HepG2 (cell line): ENCODE results near the gene CHRD. TPM values are rescaled to one million over a fixed set of nuclear protein-coding genes. Genes with fewer than 3 reads are reported as not detected.

Experiments used
- CEBPG ChIP-seq: IDR thresholded peaks from 2 replicates; pipeline ENCODE4 v1.6.1; 2016
- CHCHD3 ChIP-seq: sonication (generic); formaldehyde crosslinking; IDR thresholded peaks from 2 replicates; pipeline ENCODE4 v1.8.0; 2022; ENCODE audit warnings: mild to moderate bottlenecking, missing genetic modification reagents, moderate library complexity
- FIP1L1 ChIP-seq: fragments of 200-400 bp; formaldehyde crosslinking; IDR thresholded peaks from 2 replicates; pipeline ENCODE4 v1.6.1; 2018; ENCODE audit warnings: low read depth, mild to moderate bottlenecking, low read length, moderate library complexity, borderline replicate concordance; ENCODE audit not compliant: insufficient read depth
- GMEB1 ChIP-seq: sonication (generic); formaldehyde crosslinking; IDR thresholded peaks from 2 replicates; pipeline ENCODE4 v1.5.1; 2020; ENCODE audit warnings: missing genetic modification reagents, mild to moderate bottlenecking, borderline replicate concordance
- KLF11 ChIP-seq: IDR thresholded peaks from 2 replicates; pipeline ENCODE4 v1.6.1; 2016; ENCODE audit warnings: missing compliant biosample characterization
- PHF20 ChIP-seq: sonication (generic); formaldehyde crosslinking; IDR thresholded peaks from 2 replicates; pipeline ENCODE4 v1.5.0; 2020; ENCODE audit warnings: mild to moderate bottlenecking, missing genetic modification reagents
- TBL1XR1 ChIP-seq: fragments of 150-350 bp; IDR thresholded peaks from 2 replicates; pipeline ENCODE4 v1.6.1; 2014; ENCODE audit warnings: borderline replicate concordance, low read length; ENCODE audit not compliant: partially characterized antibody
- TEAD2 ChIP-seq: sonication (generic); formaldehyde crosslinking; IDR thresholded peaks from 2 replicates; pipeline ENCODE4 v1.9.0; 2021; ENCODE audit warnings: missing genetic modification reagents
- YY1 ChIP-seq: IDR thresholded peaks from 2 replicates; pipeline ENCODE4 v1.6.1; 2011; ENCODE audit warnings: low read length, low read depth, moderate library complexity, mild to moderate bottlenecking; ENCODE audit not compliant: insufficient read depth, insufficient replicate concordance
- ZFP36 ChIP-seq: fragments of 150-350 bp; IDR thresholded peaks from 2 replicates; pipeline ENCODE4 v1.6.1; 2018; ENCODE audit warnings: borderline replicate concordance, low read length, low read depth; ENCODE audit not compliant: partially characterized antibody
- ZFX ChIP-seq: sonication (generic); formaldehyde crosslinking; IDR thresholded peaks from 2 replicates; pipeline ENCODE4 v1.4.0; 2020; ENCODE audit warnings: mild to moderate bottlenecking, low read depth, missing genetic modification reagents, moderate library complexity
- ZHX2 ChIP-seq, 2 experiments: sonication (generic) in 1 of 2; formaldehyde crosslinking in 1 of 2; IDR thresholded peaks; 2 replicates each; pipeline versions ENCODE4 v1.6.1 to v1.9.0; 2014 to 2022; ENCODE audit warnings: antibody characterized with exemption in 1 of 2, borderline replicate concordance in 1 of 2, inconsistent platforms in 1 of 2, low read depth in 1 of 2, missing genetic modification reagents in 1 of 2
- ZNF670 ChIP-seq: sonication (generic); formaldehyde crosslinking; IDR thresholded peaks from 2 replicates; pipeline ENCODE4 v1.8.0; 2022; ENCODE audit warnings: mild to moderate bottlenecking, missing genetic modification reagents, borderline replicate concordance
- ZNF7 ChIP-seq: IDR thresholded peaks from 2 replicates; pipeline ENCODE4 v1.6.1; 2016; ENCODE audit warnings: missing biosample characterization, missing genetic modification reagents
- polyA plus RNA-seq, 8 experiments: library from polyadenylated mRNA; depleted of rRNA in 3 of 8; stranded (reverse) in 7 of 8; unstranded in 1 of 8; fragments of >200 nt; fragmentation: Illumina TruSeq in 4 of 8; extraction: Trizol in 4 of 8; gene quantifications; 2 replicates each; pipeline versions ENCODE4 v1.2.1 to v1.2.3, GENCODE V29; 2011 to 2016; ENCODE audit warnings: low read depth in 4 of 8, missing spikeins in 1 of 8, mixed read lengths in 1 of 8; ENCODE audit not compliant: insufficient read depth in 1 of 8
- total RNA-seq, 5 experiments: library from RNA; depleted of rRNA; stranded (reverse); fragments of >200 nt; fragmentation: Illumina TruSeq; extraction: Trizol; gene quantifications; 2 replicates each; pipeline ENCODE4 v1.2.3, GENCODE V29; 2016; ENCODE audit warnings: low read depth in 1 of 5
- TF ChIP-seq, protein P1 (sequence below): sonication (generic); formaldehyde crosslinking; IDR thresholded peaks from 2 replicates; pipeline ENCODE4 v1.8.1; 2023; ENCODE audit warnings: mild to moderate bottlenecking, inconsistent platforms, moderate library complexity, missing genetic modification reagents, borderline replicate concordance
- TF ChIP-seq, protein P2 (sequence below): sonication (generic); formaldehyde crosslinking; IDR thresholded peaks from 2 replicates; pipeline ENCODE4 v1.4.0; 2020; ENCODE audit warnings: missing genetic modification reagents, borderline replicate concordance
- TF ChIP-seq, protein P3 (sequence below): IDR thresholded peaks from 2 replicates; pipeline ENCODE4 v1.6.1; 2016; ENCODE audit warnings: mild to moderate bottlenecking, missing biosample characterization, missing genetic modification reagents

CHRD gene
- total and polyA plus RNA-seq, 2 of the 13 experiments (the other 11 are each of a cell fraction or from before 2014, with no cell fraction given): 22.2 to 35.2 TPM

DNA sequence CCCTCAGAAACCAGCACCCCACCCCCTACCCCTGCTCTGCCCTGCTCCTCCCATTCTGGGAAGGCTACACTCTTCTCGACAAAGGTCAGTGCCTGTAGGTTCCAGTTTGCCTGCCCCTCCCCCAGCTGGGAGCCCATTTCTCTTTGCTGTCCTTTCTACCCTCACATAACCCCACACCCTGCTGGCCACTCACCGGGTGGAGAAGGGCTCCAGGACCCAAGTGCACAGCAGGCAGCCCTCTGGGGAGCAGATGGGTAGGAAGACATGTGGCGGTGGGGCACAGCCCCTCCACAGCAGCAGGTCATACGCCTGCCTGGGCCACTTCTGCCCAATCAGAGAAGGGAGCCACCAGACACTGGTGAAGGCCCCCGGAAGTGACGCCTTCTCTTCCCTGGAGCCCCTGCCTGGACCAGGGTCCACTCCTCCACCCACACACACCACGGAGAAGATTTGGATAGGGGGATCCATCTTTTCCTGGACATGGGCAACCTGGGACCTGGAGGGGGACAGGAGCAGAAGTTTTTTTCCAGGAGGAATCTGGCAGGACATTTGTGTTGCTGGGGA is 1.9 kb upstream of the CHRD start, which contains the start of gene THPO (continued):
- TF ChIP-seq ZFP36 (no peak), KLF11 (CRISPR knock-in tag) (no peak), TBL1XR1 (no peak), FIP1L1 (no peak), ZFX (CRISPR knock-in tag) (peak; percentile 75), TEAD2 (CRISPR knock-in tag) (no peak), YY1 (peak; percentile 17), ZNF7 (peak; percentile 39; the same call in 1 of the 2 replicates), ZHX2 (IDR thresholded peaks at IDR 0.05; ENCODE audit: low read depth) (peak; percentile 30; the same call in 1 of the 2 replicates), ZHX2 (CRISPR knock-in tag; IDR thresholded peaks at IDR 0.05; ENCODE audit: borderline replicate concordance) (no peak), ZNF670 (CRISPR knock-in tag) (no peak), CEBPG (CRISPR knock-in tag) (0 out of 2 replicates have a peak, but pooled peaks have one; percentile 6), CHCHD3 (CRISPR knock-in tag) (peak; percentile 59; the same call in 1 of the 2 replicates), PHF20 (CRISPR knock-in tag) (peak; percentile 72), GMEB1 (CRISPR knock-in tag) (peak; percentile 37; the same call in 1 of the 2 replicates)
- TF ChIP-seq, protein P1, sequence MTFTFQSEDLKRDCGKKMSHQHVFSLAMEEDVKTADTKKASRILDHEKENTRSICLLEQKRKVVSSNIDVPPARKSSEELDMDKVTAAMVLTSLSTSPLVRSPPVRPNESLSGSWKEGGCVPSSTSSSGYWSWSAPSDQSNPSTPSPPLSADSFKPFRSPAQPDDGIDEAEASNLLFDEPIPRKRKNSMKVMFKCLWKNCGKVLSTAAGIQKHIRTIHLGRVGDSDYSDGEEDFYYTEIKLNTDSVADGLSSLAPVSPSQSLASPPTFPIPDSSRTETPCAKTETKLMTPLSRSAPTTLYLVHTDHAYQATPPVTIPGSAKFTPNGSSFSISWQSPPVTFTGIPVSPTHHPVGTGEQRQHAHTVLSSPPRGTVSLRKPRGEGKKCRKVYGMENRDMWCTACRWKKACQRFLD (CRISPR knock-in tag): 0 out of 2 replicates have a peak, but pooled peaks have one; percentile 52
- TF ChIP-seq, protein P2, sequence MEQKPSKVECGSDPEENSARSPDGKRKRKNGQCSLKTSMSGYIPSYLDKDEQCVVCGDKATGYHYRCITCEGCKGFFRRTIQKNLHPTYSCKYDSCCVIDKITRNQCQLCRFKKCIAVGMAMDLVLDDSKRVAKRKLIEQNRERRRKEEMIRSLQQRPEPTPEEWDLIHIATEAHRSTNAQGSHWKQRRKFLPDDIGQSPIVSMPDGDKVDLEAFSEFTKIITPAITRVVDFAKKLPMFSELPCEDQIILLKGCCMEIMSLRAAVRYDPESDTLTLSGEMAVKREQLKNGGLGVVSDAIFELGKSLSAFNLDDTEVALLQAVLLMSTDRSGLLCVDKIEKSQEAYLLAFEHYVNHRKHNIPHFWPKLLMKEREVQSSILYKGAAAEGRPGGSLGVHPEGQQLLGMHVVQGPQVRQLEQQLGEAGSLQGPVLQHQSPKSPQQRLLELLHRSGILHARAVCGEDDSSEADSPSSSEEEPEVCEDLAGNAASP: peak; percentile 71; the same call in 1 of the 2 replicates
- TF ChIP-seq, protein P3, sequence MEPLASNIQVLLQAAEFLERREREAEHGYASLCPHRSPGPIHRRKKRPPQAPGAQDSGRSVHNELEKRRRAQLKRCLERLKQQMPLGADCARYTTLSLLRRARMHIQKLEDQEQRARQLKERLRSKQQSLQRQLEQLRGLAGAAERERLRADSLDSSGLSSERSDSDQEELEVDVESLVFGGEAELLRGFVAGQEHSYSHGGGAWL (CRISPR knock-in tag): peak; percentile 46; the same call in 1 of the 2 replicates
